GM21526 (cell line): ENCODE measurements around the gene LRP1.

Experiments
- ATAC-seq: cut with Tn5 transposase; IDR thresholded peaks from one replicate; pipeline ENCODE4 v1.9.1; 2021; ENCODE audit warnings: moderate library complexity; ENCODE audit not compliant: unreplicated experiment, low FRiP score

The LRP1 gene

GRCh38 chr12:57230381-57231155 is 102.3 kb downstream of the LRP1 start:
- no peak for ATAC-seq

- no peak for ATAC-seq
Measured at GRCh38 chr12:57231276-57232021, 103.2 kb downstream of the LRP1 start.

GRCh38 chr12:57232156-57232756 is 104.0 kb downstream of the LRP1 start:
- ATAC-seq, result no peak

GRCh38 chr12:57233357-57234232 is 105.3 kb downstream of the LRP1 start:
- no peak for ATAC-seq

GRCh38 chr12:57234233-57234570 is 105.9 kb downstream of the LRP1 start:
- no peak for ATAC-seq

GRCh38 chr12:57234571-57235016 is 106.3 kb downstream of the LRP1 start:
- ATAC-seq, result no peak

- ATAC-seq, result no peak
Measured at GRCh38 chr12:57235017-57235727, 106.9 kb downstream of the LRP1 start.

GRCh38 chr12:57235728-57236131 is 107.4 kb downstream of the LRP1 start:
- no peak for ATAC-seq

GRCh38 chr12:57236201-57236924 is 108.1 kb downstream of the LRP1 start:
- ATAC-seq, result no peak

GRCh38 chr12:57236925-57237595 is 108.8 kb downstream of the LRP1 start:
- no peak for ATAC-seq

- ATAC-seq, result no peak
Measured at GRCh38 chr12:57237596-57237931, 109.3 kb downstream of the LRP1 start.

GRCh38 chr12:57237932-57238853 is 109.9 kb downstream of the LRP1 start:
- ATAC-seq, result no peak

- ATAC-seq, result peak; percentile 44
Measured at GRCh38 chr12:57238854-57239554, 110.7 kb downstream of the LRP1 start.

- ATAC-seq, result no peak
Measured at GRCh38 chr12:57239587-57240065, 111.3 kb downstream of the LRP1 start.

GRCh38 chr12:57240066-57240921 is 112.0 kb downstream of the LRP1 start:
- no peak for ATAC-seq

GRCh38 chr12:57240926-57241401 is 112.7 kb downstream of the LRP1 start:
- no peak for ATAC-seq
